Anterior cingulate cortex (tissue), 58 donors: ENCODE data around the gene LHFPL3.
A peak's percentile ranks its signal among the peaks of the same experiment; 100 is the strongest.

Experiments used
- DNase-seq, 58 donors: peaks; one replicate each; lab custom pipeline; 2025; lab: John Stamatoyannopoulos, UW

Gene LHFPL3

DNA sequence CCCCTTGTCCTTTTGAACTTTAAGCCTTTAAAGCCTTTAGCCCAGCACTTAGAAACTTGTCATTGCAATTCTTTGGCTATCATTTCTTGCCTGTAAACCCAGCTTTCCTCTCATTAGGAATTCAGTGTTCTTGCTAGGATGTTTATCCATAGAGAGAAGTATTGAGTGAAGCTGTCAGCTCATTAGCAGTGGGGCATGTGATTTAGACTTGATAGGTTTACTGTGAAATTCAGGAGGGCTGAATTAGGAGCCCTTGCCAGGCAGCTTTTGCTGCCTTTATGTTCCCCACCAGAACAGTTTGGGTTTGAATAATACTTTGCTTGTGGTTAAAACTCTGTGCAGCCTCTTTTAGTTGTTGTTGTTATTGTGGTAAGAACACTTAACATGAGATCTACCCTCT is 39.5 kb downstream of the LHFPL3 start:
- no peak for DNase-seq

DNA sequence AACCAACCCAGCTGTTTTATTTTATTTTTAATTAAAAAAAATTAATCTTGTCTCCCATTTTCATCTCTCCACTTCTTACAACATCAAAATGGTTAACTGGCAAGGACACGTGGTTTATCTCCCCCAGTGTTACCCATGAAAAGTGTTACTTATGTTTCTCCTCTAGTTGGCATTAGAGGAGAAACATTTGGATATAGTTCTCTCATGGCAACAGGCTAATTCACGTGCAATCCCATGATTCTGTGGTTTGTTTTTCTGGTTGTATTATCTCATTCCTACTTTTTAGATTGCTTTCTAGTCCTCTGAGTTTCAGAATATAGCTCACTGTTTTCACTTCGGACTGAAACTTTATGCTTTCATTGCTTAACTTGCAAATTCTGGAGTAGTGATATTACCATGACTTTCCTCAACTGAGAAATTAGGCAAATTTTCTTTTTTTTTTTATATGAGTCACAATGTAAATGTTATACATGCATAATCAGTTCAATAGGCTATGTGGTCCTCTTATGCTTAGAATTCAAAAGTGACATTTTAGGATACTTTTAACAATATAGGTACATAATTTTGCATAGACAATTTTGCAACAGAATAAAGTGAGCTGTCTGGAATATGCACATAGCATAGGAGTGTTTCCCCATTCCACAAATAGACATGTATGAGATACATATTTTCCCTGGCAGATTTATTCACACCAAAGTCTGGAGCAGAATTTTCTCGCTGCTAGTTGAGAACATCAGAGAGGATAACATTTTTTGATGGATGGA is 43.0 kb downstream of the LHFPL3 start:
- no peak for DNase-seq

DNA sequence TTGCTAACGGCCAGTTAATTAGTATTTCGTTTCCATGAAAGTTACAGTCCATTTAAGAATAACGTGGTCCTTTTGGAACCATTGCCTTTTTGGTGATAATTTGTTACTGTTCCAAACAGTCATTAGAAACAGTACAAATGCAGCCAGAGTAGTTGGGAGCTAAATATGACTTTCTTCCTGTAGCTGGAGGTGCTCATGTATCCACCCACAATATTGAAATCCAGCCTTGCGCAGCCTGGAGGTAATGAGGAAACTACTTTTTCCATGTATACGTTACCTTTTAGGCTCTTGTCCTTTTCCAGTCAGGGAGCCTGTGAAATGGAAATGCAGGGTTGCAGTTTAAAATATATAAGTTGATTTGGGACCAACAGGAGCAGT is 43.6 kb downstream of the LHFPL3 start:
- DNase-seq: no peak

DNA sequence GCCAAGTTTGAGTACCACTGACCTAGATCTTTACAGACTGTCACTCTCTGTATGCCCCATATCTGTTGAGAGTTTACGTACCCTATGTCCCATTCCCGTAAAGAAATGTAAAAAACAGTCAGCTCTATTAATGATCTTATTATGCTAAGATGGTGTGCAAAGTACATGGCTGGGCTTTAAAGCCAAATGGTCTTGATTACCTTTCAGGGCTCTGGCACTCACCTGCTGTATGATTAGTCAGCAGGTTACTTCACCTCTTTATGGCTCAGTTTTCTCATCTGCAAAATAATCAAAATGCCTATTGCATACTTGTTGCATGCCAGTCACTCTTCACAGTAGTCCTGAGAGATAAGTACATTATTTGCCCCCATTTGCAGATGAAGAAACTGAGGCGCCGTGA is 54.2 kb downstream of the LHFPL3 start:
- no peak for DNase-seq

DNA sequence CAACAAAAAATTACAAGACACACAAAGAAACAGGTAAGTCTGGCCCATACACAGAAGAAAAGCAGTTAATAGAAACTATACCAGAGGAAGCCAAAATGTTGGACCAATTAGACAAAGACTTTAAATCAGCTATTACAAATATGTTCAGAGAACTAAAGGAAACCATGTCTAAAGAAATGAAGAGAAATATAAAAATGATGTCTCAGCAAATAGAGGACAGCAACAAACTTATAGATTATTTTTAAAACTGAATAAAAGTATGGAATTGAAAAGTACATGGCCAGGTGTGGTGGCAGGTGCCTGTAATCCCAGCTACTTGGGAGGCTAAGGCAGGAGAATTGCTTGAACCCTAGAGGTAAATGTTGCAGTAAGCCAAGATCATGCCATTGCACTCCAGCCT is 58.5 kb downstream of the LHFPL3 start:
- no peak for DNase-seq

DNA sequence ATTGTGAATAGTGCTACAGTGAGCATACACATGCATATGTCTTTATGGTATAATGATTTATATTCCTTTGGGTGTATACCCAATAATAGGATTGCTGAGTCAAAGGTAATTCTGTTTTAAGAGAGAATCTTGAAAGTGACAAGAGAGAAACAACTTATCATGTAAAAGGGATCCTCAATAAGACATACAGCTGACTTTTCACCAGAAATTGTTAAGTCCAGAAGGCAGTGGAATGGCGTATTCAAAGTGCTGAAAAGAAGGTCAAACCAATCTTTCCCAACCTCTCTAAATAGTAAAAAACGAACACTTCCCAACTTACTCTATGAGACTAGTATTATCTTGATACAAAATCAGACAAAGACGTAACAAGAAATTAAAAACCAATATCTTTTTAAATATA is 59.8 kb downstream of the LHFPL3 start:
- DNase-seq: no peak

DNA sequence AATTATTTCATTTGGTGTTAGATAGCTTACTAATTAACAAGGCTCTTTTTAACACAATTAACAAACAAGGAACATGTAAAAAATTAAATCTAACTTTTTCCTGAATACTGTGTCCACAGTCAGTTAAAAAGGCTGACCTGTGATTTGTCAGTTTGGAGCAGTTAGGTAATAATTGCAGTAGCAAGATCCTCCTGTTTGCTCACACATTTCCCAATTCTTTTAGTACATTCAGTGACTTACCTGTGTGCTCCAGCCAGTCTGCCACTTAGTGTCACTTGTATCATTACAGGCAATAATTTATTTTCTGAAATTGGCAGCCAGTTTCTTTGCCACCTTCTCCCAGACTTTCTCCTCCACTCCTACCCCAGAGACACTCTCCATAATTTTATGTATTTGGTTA is 66.8 kb downstream of the LHFPL3 start:
- DNase-seq: no peak

DNA sequence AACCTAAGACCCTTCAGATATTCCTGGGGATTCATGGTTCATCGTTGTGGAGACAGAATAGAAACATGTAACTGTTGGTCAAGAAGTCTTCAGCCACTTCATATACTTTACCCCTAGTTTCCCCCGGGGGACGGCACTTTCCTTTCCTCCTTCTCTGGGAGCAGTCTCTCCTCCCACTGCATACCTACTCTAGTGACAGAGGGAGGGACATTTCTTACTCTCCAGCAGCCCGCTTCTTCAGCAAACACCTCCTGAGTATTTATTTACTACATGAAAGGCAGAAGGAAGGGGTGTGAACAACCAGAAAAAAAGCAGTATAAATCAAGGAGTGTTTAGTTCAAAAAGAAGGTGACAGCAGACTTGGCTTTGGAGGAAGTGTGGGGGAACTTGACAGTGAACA is 69.0 kb downstream of the LHFPL3 start:
- DNase-seq: no peak

DNA sequence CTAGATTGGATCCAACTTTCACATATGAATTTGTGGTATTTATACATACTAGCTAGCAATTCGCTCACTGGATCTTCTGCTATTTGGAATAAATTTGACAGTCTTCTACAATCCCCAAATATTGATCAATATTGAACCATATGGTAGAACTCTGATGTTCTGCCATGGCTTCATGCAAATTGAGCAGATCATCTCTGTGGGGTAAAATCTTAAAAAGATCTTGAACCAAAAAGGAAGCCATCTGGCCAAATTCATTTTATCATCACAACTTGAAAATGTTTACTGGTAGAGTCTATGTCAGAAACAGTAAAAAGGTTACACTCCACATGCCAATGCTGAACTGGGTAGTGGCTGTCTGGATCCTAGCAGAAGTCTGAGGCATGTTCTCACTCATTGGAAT is 80.0 kb downstream of the LHFPL3 start:
- DNase-seq: no peak

DNA sequence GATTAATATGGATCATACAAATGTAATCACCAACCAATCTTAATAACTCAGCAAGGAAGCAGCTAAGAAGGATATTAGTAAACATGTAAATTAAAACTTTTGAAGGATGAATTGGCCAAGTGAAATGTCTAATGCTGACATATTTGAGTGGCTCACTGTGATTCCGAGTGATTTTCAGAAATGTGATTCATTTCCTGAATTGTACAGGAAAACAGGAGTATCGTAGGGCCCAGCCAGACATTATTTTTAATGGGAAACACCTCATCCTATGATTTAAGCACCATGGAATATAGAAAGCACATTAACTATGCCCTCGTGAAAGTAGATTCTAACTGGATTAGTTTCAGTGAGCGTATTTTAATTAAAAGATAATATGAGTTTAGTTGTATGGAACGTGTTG is 82.3 kb downstream of the LHFPL3 start:
- DNase-seq: no peak

DNA sequence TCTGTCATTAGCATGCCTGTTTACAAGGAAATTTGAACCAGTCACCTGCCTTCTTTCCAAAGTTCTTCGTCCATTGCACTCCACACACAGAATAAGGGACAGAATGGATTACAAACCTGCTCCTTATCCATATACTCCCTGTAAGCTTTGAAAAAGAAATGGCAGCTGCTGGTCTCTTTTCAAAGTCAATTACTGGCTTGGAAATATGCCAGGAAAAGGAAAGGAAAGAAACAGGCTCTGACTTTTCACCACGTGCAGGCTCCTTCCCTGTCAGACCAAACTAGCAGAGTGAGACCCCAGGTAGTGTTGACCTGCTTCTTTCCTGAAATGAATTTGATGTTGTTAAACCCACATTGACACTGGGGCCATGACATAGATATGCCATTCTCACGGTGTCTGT is 84.5 kb downstream of the LHFPL3 start:
- DNase-seq: no peak

DNA sequence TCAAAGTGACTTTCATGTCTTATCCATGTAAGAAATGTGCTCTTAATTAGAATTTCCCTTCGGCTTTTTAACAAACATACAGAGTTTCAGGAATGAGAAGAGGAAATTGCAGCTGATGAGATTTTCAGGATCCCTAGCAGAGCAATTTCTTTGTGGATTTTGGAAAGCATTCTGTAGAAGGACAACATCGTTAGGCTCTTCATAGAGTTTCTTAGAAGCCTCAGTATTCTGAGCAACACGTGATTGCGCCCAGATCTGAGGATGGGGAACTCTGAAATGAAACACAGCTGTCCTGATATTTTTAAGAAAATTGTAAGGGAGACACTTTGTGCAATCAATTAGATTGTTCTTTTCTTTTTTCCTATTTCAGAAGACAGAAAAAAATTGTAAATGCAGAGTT is 85.8 kb downstream of the LHFPL3 start:
- peak in 7 of 58 donors; percentile 2 to 31 (median 3) for DNase-seq

DNA sequence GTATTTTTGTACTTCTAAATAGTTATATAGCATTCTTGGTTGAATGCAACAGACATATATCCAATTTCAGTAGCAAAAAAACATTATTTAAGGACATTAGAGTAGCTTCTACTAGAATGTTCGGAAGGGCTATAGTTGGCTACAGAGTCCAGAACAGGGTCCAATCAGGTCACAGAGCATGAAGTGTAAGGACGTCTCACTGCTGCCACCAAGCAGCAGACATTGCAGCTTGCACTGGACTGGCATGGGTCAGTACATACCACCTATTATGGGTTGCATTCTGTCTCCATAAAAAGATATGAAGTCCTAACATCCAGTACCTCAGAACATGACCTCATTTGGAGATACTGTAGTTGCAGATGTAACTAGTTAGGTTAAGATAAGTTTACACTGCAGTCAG is 87.3 kb downstream of the LHFPL3 start:
- DNase-seq: no peak

DNA sequence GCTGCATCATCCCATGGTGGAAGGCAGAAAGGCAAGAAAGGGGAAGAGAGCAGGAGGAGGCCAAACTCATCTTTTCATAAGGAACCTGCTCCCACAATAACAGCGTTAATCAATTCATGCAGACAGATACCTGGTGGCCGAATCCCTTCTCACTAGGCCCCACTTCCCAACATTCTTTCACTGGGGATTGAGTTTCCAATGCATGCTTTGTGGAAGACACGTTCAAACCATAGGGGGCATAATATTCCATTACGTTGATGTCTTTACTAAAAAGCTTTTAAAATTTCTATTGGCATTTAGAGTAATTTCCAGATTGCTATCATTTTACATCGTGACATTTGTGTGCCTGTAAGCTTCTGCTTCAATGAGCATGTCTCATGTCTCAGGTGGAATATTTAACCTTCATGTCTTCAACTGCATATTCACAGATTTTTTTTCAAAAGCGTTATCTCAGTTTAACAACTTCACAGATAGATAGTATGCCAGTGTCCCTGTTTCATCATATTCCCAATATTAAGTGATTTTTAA is 88.5 kb downstream of the LHFPL3 start:
- no peak for DNase-seq

DNA sequence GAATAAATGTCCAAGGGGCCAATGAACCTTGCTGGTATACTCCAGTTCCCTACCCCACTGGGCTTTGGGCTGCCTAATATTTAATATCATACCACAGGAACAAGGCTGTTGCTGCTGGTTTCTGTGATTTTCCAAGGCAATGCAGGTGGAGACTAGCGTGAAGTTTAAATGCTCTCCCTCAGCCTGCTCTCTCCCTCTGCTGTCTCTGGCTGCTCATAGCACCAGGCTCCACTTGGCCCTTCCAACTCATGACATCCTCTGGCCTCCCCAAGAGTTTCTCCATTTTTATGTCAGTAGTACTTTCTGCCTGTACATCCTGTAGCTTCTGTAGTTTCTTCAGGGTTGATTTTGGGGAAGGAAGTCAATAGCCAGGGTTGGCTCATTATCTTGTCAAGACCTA is 103.5 kb downstream of the LHFPL3 start:
- DNase-seq: no peak

DNA sequence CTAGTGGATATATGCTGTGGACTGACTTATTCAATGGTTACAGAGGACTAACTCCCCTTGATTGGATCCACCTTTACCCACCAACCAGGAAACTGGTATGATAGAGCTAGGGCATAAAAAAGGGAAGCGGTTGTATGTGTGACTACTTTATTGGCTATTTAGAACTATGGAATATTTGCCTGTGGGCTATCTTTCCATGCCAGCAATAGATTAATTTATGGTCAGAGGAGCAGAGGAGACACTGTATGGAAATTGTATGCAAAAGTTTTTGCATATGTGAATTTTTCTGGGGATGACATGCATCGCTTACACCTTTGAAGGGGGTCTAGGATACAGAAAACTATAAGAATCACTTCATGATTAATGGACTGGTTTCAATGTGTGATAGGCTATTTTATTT is 105.7 kb downstream of the LHFPL3 start:
- no peak for DNase-seq

DNA sequence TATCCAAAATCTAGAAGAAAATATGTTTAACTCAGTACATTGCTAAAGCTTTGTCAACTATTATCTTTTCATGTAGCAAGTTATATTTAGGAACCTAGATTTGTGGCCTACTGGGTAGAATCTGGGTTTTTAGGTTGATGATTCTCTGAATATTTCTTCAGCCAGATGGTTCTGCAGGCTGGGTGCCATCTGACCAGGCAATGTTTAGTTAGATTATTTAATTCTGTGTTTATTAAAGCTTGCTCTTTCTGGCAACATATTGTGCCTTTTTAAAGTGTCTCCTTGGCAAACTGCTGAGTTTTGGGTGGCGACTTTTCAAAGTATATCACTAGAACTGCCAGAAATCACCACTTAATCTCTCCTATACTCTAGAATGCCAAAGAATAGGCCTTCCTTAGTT is 114.1 kb downstream of the LHFPL3 start:
- peak in 8 of 58 donors; percentile 1 to 19 (median 4) for DNase-seq

DNA sequence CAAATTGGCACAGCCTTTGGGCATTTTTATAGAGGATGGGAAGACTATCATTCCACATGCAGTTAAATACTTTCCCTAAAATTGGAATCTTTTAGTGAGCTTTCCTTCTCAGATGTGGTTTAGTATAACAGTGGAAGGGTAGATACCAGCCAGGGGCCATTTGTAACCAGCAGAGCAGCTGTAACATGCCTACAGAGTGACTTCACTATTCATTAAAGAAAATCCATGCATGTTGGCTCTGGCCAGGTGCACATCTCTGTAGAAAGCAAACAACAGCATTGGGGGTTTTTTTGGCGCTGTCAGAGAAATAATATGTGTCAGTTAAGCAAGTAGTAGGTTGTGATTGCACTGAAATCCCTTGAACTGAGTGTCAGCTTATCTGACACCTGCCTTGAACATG is 115.6 kb downstream of the LHFPL3 start:
- no peak for DNase-seq

DNA sequence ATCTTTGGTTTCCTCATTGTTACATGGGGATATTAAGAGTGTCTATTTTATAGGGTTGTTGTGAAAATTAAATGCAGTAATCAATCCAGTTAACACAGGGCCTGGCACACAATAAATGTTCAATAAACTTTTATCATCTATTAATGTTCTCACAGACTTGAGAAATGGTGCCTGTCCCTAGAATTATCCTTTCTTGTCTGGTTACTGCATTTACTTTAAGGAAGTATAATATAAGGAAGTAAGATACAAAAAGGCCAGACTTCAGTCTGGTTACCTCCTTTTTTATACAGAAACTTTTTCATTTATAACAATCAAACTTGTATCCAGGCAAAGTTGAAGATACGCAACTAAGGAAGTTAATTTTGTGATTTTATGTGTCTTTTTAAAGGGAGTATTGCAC is 117.0 kb downstream of the LHFPL3 start:
- DNase-seq: no peak

DNA sequence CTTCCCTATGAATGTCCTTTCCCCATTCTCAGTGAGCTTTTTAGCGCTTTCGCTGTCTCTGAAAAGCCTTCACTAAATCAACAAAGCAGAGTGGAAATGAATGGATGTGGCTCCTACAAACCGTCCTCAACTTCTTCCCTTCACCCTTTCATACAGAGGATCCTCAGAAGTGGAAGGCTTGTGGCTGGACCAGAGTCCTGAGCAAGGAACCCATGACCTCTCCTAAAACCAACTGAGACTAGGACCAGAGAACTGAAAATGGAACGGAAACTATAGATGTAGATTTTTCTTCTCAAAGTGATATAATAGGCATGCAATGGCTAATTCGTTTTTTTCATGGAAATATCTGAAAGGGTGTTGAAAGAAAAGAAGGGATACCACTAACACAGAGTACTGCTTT is 122.5 kb downstream of the LHFPL3 start:
- DNase-seq: no peak

DNA sequence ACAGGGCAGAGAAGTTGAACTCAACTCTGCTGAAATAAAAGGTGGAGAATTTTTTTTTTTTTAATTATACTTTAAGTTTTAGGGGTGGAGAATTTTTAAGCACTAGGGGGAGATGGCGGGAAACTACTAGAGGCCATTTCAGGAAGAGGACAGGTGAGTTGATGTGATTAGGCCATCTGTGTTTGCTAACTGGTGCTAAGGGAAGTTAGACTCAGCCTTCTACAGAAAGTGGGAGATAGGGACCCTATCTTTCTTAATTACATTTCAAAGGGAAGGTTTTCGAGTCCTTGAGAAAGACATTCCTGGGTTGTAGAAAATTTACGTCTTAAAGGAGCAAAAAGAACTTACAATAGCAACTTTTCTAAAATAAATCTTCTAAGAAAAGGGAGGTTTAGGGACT is 124.8 kb downstream of the LHFPL3 start:
- no peak for DNase-seq

DNA sequence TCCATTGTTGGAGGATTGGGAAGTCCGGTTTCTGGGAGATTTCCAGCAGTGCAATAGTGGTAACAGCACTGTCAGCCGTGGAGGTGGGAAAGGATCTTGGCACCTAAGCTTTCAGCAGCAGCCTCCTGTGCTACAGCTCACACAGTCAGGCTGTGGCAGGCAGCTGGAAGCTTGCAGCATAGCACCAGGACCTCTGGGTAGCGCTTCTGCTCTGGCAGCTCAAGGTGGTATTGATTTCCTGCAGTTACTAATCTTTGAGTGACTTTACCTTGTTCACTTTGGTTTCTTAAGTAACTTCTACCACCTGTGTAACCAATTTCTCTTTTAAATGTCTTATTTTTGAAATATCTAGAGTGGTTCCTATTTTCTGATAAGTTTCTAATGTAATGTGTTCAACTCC is 130.5 kb downstream of the LHFPL3 start:
- DNase-seq: no peak
